GM21381 (cell line): ENCODE measurements around the gene TMEM30A.

Experiments used
- ATAC-seq: cut with Tn5 transposase; IDR thresholded peaks from one replicate; pipeline ENCODE4 v1.9.1; 2021; ENCODE audit warnings: mild to moderate bottlenecking, moderate library complexity; ENCODE audit not compliant: unreplicated experiment

TMEM30A gene

GRCh38 chr6:75266716-75267291 is 17.8 kb downstream of the TMEM30A start:
- ATAC-seq = peak; percentile 77

- no peak for ATAC-seq
Observed at GRCh38 chr6:75263401-75263750, 21.2 kb downstream of the TMEM30A start.

GRCh38 chr6:75262716-75263400 is 21.7 kb downstream of the TMEM30A start:
- no peak for ATAC-seq

GRCh38 chr6:75261299-75261698 is 23.3 kb downstream of the TMEM30A start:
- ATAC-seq = no peak

GRCh38 chr6:75257343-75258087 is 27.1 kb downstream of the TMEM30A start:
- no peak for ATAC-seq

- no peak for ATAC-seq
Observed at GRCh38 chr6:75250552-75250951, 34.0 kb downstream of the TMEM30A start.

GRCh38 chr6:75249837-75250236 is 34.8 kb downstream of the TMEM30A start:
- ATAC-seq = no peak

GRCh38 chr6:75246386-75246785 is 38.2 kb downstream of the TMEM30A start:
- ATAC-seq = no peak

GRCh38 chr6:75244063-75244584 is 40.5 kb downstream of the TMEM30A start:
- ATAC-seq = peak; percentile 14

- peak; percentile 96 for ATAC-seq
Observed at GRCh38 chr6:75243333-75244062, 41.1 kb downstream of the TMEM30A start, which contains the start of gene COX7A2. Gene COX7A2 (minus strand): TSS chr6:75243801. CDS start chr6:75243734, 67 bp downstream.

- ATAC-seq = no peak
Observed at GRCh38 chr6:75236630-75237029, 48.0 kb downstream of the TMEM30A start.

GRCh38 chr6:75235271-75235670 is 49.3 kb downstream of the TMEM30A start:
- no peak for ATAC-seq

GRCh38 chr6:75234126-75234865 is 50.3 kb downstream of the TMEM30A start:
- ATAC-seq = no peak

GRCh38 chr6:75233092-75233615 is 51.4 kb downstream of the TMEM30A start:
- ATAC-seq = no peak

- no peak for ATAC-seq
Observed at GRCh38 chr6:75230484-75231325, 53.9 kb downstream of the TMEM30A start.

GRCh38 chr6:75224303-75224926 is 60.2 kb downstream of the TMEM30A start:
- ATAC-seq = no peak

- no peak for ATAC-seq
Observed at GRCh38 chr6:75223428-75223827, 61.2 kb downstream of the TMEM30A start.

GRCh38 chr6:75222261-75222660 is 62.3 kb downstream of the TMEM30A start:
- no peak for ATAC-seq

- no peak for ATAC-seq
Observed at GRCh38 chr6:75221116-75221515, 63.5 kb downstream of the TMEM30A start.
